ENCODE measurements around the gene LAX1. TPM values are rescaled to one million over a fixed set of nuclear protein-coding genes. Genes with fewer than 3 reads are reported as not detected.

The LAX1 gene
- total RNA-seq, 1 donor from 2014 or later = not detected

DNA sequence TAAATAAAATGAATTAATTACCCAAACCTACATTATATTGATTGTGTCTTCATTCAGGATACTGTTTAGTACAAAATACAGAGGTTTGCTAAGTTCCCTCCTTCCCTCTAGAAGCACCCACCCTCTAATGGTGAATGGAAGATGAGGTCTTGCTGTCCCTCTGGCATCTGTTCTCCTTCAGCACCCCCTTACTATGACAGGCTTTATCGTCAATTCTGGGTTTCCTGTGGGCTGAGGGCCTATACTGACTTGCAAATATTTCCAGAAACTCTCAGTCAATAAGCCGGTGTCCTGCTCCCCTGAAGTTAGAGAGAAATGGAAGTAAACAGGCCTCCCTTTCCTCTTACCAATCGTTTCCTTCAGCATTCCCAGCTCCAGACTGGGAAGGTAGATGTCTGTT, 13.2 kb downstream of the LAX1 start:
- no peaks in the 10 kb centered on the region for H3K27me3 Mint-ChIP-seq (ENCODE audit: unreplicated experiment)
- H3K4me3 Mint-ChIP-seq (ENCODE audit: unreplicated experiment) = no peak overlapping the region
- no peaks in the 10 kb centered on the region for H3K36me3 Mint-ChIP-seq (ENCODE audit: low read depth, unreplicated experiment)
- H3K4me1 Mint-ChIP-seq (ENCODE audit: unreplicated experiment) = peaks cover 6% of the 10 kb centered on the region
- H3K9me3 Mint-ChIP-seq (ENCODE audit: unreplicated experiment) = no peaks in the 10 kb centered on the region
- no peak overlapping the region for H3K27ac Mint-ChIP-seq (ENCODE audit: unreplicated experiment)
- TF ChIP-seq, protein P1, sequence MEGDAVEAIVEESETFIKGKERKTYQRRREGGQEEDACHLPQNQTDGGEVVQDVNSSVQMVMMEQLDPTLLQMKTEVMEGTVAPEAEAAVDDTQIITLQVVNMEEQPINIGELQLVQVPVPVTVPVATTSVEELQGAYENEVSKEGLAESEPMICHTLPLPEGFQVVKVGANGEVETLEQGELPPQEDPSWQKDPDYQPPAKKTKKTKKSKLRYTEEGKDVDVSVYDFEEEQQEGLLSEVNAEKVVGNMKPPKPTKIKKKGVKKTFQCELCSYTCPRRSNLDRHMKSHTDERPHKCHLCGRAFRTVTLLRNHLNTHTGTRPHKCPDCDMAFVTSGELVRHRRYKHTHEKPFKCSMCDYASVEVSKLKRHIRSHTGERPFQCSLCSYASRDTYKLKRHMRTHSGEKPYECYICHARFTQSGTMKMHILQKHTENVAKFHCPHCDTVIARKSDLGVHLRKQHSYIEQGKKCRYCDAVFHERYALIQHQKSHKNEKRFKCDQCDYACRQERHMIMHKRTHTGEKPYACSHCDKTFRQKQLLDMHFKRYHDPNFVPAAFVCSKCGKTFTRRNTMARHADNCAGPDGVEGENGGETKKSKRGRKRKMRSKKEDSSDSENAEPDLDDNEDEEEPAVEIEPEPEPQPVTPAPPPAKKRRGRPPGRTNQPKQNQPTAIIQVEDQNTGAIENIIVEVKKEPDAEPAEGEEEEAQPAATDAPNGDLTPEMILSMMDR (IDR thresholded peaks at IDR 0.05; ENCODE audit: unreplicated experiment) = no peak
- no peak for DNase-seq (ENCODE audit: low spot score)

DNA sequence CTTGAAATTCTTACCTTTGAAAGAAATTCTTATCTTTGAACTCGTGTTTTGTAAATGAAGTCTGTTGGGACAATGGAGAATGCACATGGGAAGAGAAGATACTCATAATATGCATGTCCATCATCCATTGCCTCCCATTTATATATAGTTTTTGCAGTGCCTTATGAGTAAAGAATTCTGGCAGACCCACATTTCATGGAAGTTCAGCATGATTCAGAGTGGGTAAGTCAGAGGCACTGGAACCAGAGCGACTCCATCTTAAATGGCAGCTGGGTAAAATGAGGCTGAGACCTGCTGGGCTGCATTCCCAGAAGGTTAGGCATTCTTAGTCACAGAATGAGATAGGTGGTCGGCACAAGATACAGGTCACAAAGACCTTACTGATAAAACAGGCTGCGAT, 13.8 kb downstream of the LAX1 start:
- H3K27me3 Mint-ChIP-seq (ENCODE audit: unreplicated experiment) = no peaks in the 10 kb centered on the region
- H3K27ac Mint-ChIP-seq (ENCODE audit: unreplicated experiment) = no peak overlapping the region
- TF ChIP-seq, protein P1 (IDR thresholded peaks at IDR 0.05; ENCODE audit: unreplicated experiment) = no peak
- peaks cover 6% of the 10 kb centered on the region for H3K4me1 Mint-ChIP-seq (ENCODE audit: unreplicated experiment)
- H3K36me3 Mint-ChIP-seq (ENCODE audit: low read depth, unreplicated experiment) = no peaks in the 10 kb centered on the region
- H3K4me3 Mint-ChIP-seq (ENCODE audit: unreplicated experiment) = no peak overlapping the region
- no peak for DNase-seq (ENCODE audit: low spot score)
- no peaks in the 10 kb centered on the region for H3K9me3 Mint-ChIP-seq (ENCODE audit: unreplicated experiment)

DNA sequence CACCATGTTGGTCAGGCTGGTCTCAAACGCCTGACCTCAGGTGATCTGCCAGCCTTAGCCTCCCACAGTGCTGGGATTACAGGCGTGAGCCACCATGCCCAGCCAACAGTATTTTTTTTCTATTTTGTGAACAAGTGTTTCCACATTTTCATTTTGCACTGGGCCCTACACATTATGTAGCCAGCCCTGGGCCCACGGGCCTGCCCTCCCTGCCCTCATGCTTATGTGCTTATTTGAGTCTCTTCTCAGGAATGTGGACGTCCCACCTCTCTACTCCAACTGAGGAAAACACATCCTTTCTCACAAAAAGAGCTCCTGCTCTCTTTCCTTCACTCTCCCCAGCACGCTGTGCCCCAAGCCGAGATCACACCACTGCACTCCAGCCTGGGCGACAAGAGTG, 17.0 kb downstream of the LAX1 start:
- no peaks in the 10 kb centered on the region for H3K27me3 Mint-ChIP-seq (ENCODE audit: unreplicated experiment)
- H3K9me3 Mint-ChIP-seq (ENCODE audit: unreplicated experiment) = no peaks in the 10 kb centered on the region
- no peak overlapping the region for H3K27ac Mint-ChIP-seq (ENCODE audit: unreplicated experiment)
- TF ChIP-seq, protein P1 (IDR thresholded peaks at IDR 0.05; ENCODE audit: unreplicated experiment) = no peak
- no peaks in the 10 kb centered on the region for H3K36me3 Mint-ChIP-seq (ENCODE audit: low read depth, unreplicated experiment)
- no peak overlapping the region for H3K4me3 Mint-ChIP-seq (ENCODE audit: unreplicated experiment)
- H3K4me1 Mint-ChIP-seq (ENCODE audit: unreplicated experiment) = peaks cover 7% of the 10 kb centered on the region
- DNase-seq (ENCODE audit: low spot score) = no peak

DNA sequence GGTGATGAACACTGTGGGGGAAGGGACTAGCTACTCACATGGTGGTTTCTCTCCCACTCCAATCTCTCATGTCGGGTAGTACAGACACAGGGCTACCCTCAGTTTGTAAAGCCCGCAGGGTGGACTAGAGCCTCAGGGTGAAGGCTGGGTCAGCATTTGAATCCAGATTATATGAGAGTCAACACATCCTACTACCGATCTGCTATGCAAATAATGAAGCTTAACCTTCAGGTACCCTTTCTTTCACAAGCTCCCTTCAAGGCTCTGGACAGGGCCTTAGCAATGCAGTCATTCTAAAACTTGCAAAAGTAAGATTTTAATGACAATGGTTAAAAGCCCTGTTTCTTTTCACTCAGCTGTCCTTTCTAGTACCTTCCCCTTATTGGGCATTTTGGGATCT, 25.0 kb downstream of the LAX1 start:
- DNase-seq (ENCODE audit: low spot score) = no peak
- no peaks in the 10 kb centered on the region for H3K9me3 Mint-ChIP-seq (ENCODE audit: unreplicated experiment)
- H3K4me3 Mint-ChIP-seq (ENCODE audit: unreplicated experiment) = no peak overlapping the region

DNA sequence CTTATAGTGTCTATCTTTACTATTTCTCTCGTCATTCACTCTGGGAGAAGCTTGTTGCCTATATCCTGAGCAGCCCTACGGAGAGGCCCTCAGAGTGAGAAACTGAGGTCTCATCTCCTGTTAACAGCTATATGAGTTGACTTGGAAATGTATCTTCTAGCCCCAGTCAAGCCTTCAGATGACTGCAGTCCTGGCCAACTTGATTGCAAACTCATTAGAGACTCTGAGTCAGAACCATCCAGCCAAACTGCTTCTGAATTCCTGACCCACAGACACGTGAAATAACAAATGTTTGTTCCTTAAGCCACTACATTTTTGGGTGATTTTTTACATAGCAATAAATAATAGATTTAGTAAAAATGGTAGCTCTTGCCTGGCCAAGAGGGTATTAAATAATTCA, 26.5 kb downstream of the LAX1 start:
- Mint-ChIP-seq H3K36me3 (ENCODE audit: low read depth, unreplicated experiment) (no peaks in the 10 kb centered on the region), H3K9me3 (ENCODE audit: unreplicated experiment) (no peaks in the 10 kb centered on the region), H3K27me3 (ENCODE audit: unreplicated experiment) (peaks cover 6% of the 10 kb centered on the region), H3K4me3 (ENCODE audit: unreplicated experiment) (no peak overlapping the region), H3K4me1 (ENCODE audit: unreplicated experiment) (peaks cover 12% of the 10 kb centered on the region), H3K27ac (ENCODE audit: unreplicated experiment) (no peak overlapping the region)
- TF ChIP-seq, protein P1 (IDR thresholded peaks at IDR 0.05; ENCODE audit: unreplicated experiment) = no peak
- no peak for DNase-seq (ENCODE audit: low spot score)

More for the DNA sequence above, 25.0 kb downstream of the LAX1 start:
- H3K27me3 Mint-ChIP-seq (ENCODE audit: unreplicated experiment) = peaks cover 1% of the 10 kb centered on the region
- H3K36me3 Mint-ChIP-seq (ENCODE audit: low read depth, unreplicated experiment) = no peaks in the 10 kb centered on the region
- TF ChIP-seq, protein P1 (IDR thresholded peaks at IDR 0.05; ENCODE audit: unreplicated experiment) = no peak
- no peak overlapping the region for H3K27ac Mint-ChIP-seq (ENCODE audit: unreplicated experiment)
- H3K4me1 Mint-ChIP-seq (ENCODE audit: unreplicated experiment) = peaks cover 6% of the 10 kb centered on the region

Data from endothelial cell (in vitro differentiated cells).